ENCODE results near the gene KMT2B.

KMT2B gene

DNA sequence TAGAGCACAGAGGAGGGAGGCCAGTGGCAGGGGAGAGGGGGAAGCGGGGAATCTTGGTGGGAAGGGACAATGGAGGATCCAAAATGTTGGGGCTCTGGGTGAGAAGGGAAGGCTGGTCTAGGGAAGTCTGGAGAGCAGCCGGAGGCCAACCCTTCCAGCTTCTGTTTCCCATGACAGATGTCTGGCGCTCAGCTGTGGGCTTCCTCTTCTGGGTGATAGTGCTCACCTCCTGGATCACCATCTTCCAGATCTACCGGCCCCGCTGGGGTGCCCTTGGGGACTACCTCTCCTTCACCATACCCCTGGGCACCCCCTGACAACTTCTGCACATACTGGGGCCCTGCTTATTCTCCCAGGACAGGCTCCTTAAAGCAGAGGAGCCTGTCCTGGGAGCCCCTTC lies 28.7 kb downstream of the KMT2B start:
- DNase-seq (ENCODE audit: low spot score) = no peak
- in situ Hi-C loops (cut with MboI; ENCODE audit: low pct_unique_long_range_greater_than_20kb, low sequenced_read_pairs, unreplicated experiment) = no loop called here
- TF ChIP-seq, protein P1, sequence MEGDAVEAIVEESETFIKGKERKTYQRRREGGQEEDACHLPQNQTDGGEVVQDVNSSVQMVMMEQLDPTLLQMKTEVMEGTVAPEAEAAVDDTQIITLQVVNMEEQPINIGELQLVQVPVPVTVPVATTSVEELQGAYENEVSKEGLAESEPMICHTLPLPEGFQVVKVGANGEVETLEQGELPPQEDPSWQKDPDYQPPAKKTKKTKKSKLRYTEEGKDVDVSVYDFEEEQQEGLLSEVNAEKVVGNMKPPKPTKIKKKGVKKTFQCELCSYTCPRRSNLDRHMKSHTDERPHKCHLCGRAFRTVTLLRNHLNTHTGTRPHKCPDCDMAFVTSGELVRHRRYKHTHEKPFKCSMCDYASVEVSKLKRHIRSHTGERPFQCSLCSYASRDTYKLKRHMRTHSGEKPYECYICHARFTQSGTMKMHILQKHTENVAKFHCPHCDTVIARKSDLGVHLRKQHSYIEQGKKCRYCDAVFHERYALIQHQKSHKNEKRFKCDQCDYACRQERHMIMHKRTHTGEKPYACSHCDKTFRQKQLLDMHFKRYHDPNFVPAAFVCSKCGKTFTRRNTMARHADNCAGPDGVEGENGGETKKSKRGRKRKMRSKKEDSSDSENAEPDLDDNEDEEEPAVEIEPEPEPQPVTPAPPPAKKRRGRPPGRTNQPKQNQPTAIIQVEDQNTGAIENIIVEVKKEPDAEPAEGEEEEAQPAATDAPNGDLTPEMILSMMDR (IDR thresholded peaks at IDR 0.05; ENCODE audit: extremely low read depth, insufficient read depth, missing control alignments) = no peak

DNA sequence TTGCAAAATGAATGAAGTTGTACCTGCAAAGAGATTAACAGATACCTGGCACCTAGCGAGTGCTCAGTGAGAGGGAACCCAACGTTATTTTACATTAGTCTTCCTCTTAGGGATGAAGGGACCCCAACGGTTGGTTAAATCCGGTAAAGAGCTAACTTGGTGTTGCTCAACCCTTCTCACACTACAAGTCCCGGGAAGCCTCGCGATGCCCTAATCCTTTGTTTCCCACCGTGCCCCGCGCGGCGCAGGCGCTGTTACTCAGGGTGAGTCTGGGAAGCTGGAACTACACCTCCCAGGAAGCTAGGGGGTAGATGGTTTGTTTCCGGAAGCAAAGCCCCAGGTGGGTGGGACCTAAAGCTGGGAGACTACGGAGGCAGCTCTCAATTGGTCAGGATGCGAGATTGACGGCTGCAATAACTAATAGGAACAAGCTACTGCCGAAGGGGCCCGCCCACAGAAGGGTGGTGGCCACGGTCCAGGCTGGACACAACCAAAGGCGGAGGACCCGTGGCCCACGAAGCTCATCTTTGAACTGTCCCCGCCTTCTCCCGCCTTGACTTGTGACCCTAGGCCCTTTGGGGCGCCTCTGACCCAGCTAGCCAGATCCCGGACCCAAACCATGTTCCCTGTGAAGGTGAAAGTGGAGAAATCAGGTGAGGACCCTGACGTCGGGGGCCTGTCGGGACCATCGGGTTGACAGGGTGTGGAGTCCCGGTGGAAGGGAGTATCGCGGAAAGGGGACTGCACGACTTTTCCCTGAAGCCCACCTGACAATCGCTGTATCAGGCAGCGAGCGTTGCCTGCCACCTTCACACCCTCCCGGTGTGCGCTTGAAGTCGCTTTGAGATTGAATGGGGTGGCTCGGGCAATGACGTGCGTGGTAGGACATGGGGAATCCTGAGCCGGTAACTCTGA lies 30.6 kb downstream of the KMT2B start, which contains the start of gene LIN37:
Gene LIN37 (plus strand): TSS at position 471 of the 915 bp plus-strand sequence. CDS start 149 bp downstream, at position 620.
- peak; percentile 94 for DNase-seq (ENCODE audit: low spot score)
- TF ChIP-seq, protein P1 (IDR thresholded peaks at IDR 0.05; ENCODE audit: extremely low read depth, insufficient read depth, missing control alignments) = no peak
- in situ Hi-C loops (cut with MboI; ENCODE audit: low pct_unique_long_range_greater_than_20kb, low sequenced_read_pairs, unreplicated experiment) = no loop called here

DNA sequence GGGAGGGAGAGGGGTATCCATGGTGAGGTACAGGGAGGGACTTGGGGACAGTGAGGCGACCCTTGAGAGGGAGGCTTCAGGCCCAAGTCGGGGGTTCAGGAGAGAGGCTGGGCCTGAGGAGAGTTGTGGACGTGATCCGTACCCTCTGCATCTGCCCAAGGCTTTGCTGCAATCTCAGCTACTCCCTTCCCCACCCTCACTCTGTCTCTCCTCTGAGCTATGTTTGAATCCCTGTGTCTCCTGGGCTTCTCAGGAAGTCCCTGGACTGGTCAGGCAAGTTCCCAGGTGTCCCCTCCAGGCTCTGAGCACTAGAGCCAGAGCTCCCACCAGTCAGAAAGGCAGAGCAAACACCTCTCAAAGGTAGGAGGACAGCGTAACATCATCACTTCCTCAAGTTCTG lies 32.4 kb downstream of the KMT2B start:
- DNase-seq (ENCODE audit: low spot score) = no peak
- TF ChIP-seq, protein P1 (IDR thresholded peaks at IDR 0.05; ENCODE audit: extremely low read depth, insufficient read depth, missing control alignments) = no peak
- in situ Hi-C loops (cut with MboI; ENCODE audit: low pct_unique_long_range_greater_than_20kb, low sequenced_read_pairs, unreplicated experiment) = no loop called here

DNA sequence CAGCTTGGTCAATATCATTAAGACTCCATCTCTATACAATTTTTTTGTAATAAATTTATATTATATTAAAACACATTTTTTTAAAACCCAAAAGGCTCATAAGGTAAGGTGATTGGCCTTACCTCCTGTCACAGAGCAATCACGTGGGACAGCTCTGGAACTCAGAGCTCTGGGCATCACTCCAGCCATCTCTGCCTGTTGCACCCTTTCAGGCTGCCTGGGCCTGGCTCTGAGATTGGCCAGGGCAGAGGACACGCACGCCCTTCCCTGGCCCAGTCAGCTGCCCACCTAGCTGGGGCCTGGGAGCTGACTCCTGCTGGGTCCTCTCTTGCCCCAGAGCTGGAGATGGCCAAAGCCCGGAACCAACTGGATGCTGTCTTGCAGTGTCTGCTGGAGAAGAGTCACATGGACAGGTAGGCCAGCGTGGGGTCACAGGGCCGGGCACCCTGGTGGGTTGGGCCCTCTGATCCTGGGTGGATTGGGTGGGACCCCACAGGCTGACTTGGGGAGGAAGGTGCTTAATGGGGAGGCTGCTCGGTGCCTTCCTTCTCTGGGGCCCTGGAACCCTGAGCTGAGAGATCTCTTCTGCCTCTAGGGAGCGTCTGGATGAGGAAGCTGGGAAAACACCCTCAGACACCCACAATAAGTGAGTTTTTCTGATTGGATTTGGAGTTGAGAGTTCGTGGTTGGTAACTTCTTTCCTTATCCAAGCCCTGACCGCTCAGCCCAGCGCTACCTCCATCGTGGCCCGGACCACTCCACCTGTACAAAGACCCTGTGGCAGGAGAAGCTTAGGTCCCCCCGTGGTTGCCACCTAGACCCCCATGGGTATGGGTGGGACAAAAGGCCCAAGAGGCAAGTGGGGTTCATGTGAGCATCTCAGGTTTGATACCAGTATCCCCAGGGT lies 34.3 kb downstream of the KMT2B start:
- in situ Hi-C loops (cut with MboI; ENCODE audit: low pct_unique_long_range_greater_than_20kb, low sequenced_read_pairs, unreplicated experiment) = no loop called here
- TF ChIP-seq, protein P1 (IDR thresholded peaks at IDR 0.05; ENCODE audit: extremely low read depth, insufficient read depth, missing control alignments) = no peak
- no peak for DNase-seq (ENCODE audit: low spot score)

DNA sequence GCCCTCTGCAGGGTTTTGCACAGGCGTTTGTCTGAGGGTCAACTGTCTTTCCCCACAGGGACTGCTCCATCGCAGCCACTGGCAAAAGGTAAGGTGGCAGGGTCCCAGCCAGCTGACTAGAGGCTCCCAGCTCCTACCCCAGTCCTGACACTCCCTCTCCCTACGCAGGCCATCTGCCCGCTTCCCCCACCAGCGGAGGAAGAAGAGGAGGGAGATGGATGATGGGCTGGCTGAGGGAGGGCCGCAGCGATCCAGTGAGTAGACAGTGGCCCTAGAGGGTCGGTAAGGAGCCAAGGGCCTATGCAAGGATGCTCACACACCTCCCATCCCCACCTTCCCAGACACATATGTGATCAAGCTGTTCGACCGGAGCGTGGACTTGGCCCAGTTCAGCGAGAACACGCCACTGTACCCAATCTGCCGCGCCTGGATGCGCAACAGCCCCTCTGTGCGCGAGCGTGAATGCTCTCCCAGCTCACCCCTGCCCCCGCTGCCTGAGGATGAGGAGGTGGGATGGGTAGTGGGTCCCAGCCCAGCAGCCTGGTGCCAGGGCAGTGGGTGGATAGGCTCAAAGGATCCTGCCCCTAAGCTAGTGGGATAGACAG lies 35.0 kb downstream of the KMT2B start:
- in situ Hi-C loops (cut with MboI; ENCODE audit: low pct_unique_long_range_greater_than_20kb, low sequenced_read_pairs, unreplicated experiment) = no loop called here
- TF ChIP-seq, protein P1 (IDR thresholded peaks at IDR 0.05; ENCODE audit: extremely low read depth, insufficient read depth, missing control alignments) = no peak
- DNase-seq (ENCODE audit: low spot score) = no peak
